Chondrocyte (in vitro differentiated cells): ENCODE measurements around the gene ABCD3. TPM values are rescaled to one million over a fixed set of nuclear protein-coding genes. Genes with fewer than 3 reads are reported as not detected.
"Not testable (repeated sequence)": the region's sequence is repeated elsewhere in the genome, so short reads cannot be mapped to it uniquely, and the experiment has no call there.

ENCODE experiments used
- DNase-seq: peaks from one replicate; pipeline ENCODE4 v3.0.0; 2021; ENCODE audit warnings: mixed read lengths, low spot score
- H3K27ac Mint-ChIP-seq: one replicate; pipeline ENCODE4 v1.8.0; 2021; ENCODE audit warnings: mild to moderate bottlenecking, moderate library complexity, mixed read lengths; ENCODE audit not compliant: unreplicated experiment
- H3K27me3 Mint-ChIP-seq: 2 replicates; pipeline ENCODE4 v1.8.0; 2021; ENCODE audit warnings: low read depth, mixed read lengths
- H3K36me3 Mint-ChIP-seq: 2 replicates; pipeline ENCODE4 v1.8.0; 2021; ENCODE audit warnings: low read depth, mixed read lengths
- H3K4me1 Mint-ChIP-seq: 2 replicates; pipeline ENCODE4 v1.8.0; 2021; ENCODE audit warnings: low read depth, mild to moderate bottlenecking, mixed read lengths
- H3K4me3 Mint-ChIP-seq: one replicate; pipeline ENCODE4 v1.8.0; 2021; ENCODE audit warnings: mild to moderate bottlenecking, moderate library complexity, mixed read lengths; ENCODE audit not compliant: unreplicated experiment
- H3K9me3 Mint-ChIP-seq: 2 replicates; pipeline ENCODE4 v1.8.0; 2021; ENCODE audit warnings: low read depth, mixed read lengths
- CTCF ChIP-seq: fragments of 200-600 bp; sonication (generic); IDR thresholded peaks from 2 replicates; pipeline ENCODE4 v1.5.0; 2021; ENCODE audit warnings: antibody characterized with exemption, mild to moderate bottlenecking, moderate library complexity
- total RNA-seq: library from RNA; stranded (reverse); gene quantifications from 3 replicates; pipeline ENCODE4 v1.2.1, GENCODE V29; 2021

ABCD3 gene
- total RNA-seq, 1 donor from 2014 or later = 36.1 TPM

DNA sequence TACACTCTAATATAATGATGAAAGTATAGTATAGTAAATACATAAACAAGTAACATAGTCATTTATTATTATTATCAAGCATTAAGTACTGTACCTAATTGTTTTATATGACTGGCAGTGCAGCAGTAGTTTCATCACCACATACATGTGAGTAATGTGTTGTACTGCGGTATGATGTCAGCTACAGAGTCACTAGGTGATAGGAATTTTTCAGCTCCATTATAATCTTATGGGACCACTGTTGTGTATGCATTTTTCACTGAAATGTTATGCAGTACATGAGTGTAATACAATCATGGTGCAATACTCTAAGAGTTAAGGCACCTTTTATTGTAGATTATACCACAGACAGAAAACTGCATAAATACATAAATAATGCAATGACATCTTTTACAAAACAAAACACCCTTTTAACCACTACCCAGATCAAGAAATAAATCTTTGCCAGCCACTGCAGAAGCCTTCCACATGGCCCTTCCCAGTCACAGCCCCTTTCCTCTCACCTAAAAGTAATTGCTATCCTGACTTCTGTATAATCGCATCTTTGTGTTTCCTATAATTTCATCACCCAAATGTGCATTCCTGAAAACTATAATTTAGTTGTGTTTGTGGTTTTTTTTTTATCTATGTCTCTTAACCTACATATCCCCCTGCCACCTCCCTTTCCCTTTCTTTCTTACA lies 16.3 kb downstream of the ABCD3 start:
- H3K27me3 Mint-ChIP-seq = no peaks in the 10 kb centered on the region
- H3K4me1 Mint-ChIP-seq = peaks cover 27% of the 10 kb centered on the region
- no peak for DNase-seq
- no peak overlapping the region for H3K27ac Mint-ChIP-seq
- no peak overlapping the region for H3K4me3 Mint-ChIP-seq
- peaks cover 11% of the 10 kb centered on the region for H3K9me3 Mint-ChIP-seq
- no peaks in the 10 kb centered on the region for H3K36me3 Mint-ChIP-seq
- no peak for TF ChIP-seq CTCF

- DNase-seq = no peak
- TF ChIP-seq CTCF = no peak
- peaks cover 7% of the 10 kb centered on the region for H3K36me3 Mint-ChIP-seq
- H3K9me3 Mint-ChIP-seq = peaks cover 21% of the 10 kb centered on the region
- H3K4me3 Mint-ChIP-seq = no peak overlapping the region
- H3K27me3 Mint-ChIP-seq = no peaks in the 10 kb centered on the region
- peaks cover 19% of the 10 kb centered on the region for H3K4me1 Mint-ChIP-seq
- H3K27ac Mint-ChIP-seq = no peak overlapping the region
Observed at GRCh38 chr1:94438692-94439276, 20.6 kb downstream of the ABCD3 start.

- H3K36me3 Mint-ChIP-seq = peaks cover 9% of the 10 kb centered on the region
- TF ChIP-seq CTCF = peak; percentile 44
- no peak for DNase-seq
- H3K27ac Mint-ChIP-seq = no peak overlapping the region
- no peaks in the 10 kb centered on the region for H3K27me3 Mint-ChIP-seq
- no peak overlapping the region for H3K4me3 Mint-ChIP-seq
- H3K4me1 Mint-ChIP-seq = peaks cover 11% of the 10 kb centered on the region
- peaks cover 28% of the 10 kb centered on the region for H3K9me3 Mint-ChIP-seq
Observed at GRCh38 chr1:94440088-94440487, 21.9 kb downstream of the ABCD3 start.

DNA sequence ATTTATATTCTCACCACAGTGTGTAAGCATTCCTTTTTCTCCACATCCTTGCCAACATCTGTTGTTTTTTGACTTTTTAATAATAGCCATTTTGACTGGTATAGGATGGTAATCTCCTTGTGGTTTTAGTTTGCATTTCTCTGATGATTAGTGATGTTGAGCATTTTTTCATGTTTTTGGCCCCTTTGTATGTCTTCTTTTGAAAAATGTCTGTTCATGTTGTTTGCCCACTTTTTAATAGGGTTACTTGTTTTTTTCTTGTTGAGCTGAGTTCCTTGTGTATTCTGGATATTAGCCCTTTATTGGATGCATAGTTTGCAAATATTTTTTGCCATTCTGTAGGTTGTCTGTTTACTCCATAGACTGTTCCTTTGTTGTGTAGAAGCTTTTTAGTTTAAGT lies 24.9 kb downstream of the ABCD3 start:
- DNase-seq, H3K27me3 Mint-ChIP-seq, H3K27ac Mint-ChIP-seq, H3K4me3 Mint-ChIP-seq: not testable (repeated sequence)
- Mint-ChIP-seq H3K36me3 (peaks cover 12% of the 10 kb centered on the region), H3K4me1 (peaks cover 13% of the 10 kb centered on the region), H3K9me3 (peaks cover 34% of the 10 kb centered on the region)

DNA sequence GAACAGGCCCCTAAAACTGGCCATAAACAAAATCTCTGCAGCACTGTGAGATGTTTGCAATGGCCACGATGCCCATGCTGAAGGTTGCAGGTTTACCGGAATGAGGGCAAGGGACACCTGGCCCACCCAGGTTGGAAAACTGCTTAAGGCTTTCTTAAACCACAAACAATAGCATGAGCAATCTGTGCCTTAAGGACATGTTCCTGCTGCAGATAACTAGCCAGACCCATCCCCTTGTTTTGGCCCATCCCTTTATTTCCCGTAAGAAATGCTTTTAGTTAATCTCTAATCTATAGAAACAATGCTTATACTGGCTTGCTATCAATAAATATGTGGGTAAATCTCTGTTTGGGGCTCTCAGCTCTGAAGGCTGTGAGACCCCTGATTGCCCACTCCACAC lies 26.6 kb downstream of the ABCD3 start:
- H3K9me3 Mint-ChIP-seq = peaks cover 50% of the 10 kb centered on the region
- not testable (repeated sequence) for H3K4me3 Mint-ChIP-seq, H3K4me1 Mint-ChIP-seq

GRCh38 chr1:94445733-94446132 lies 27.5 kb downstream of the ABCD3 start:
- H3K27ac Mint-ChIP-seq, DNase-seq, H3K27me3 Mint-ChIP-seq, H3K4me1 Mint-ChIP-seq, H3K4me3 Mint-ChIP-seq: not testable (repeated sequence)
- Mint-ChIP-seq H3K9me3 (peaks cover 60% of the 10 kb centered on the region), H3K36me3 (peaks cover 35% of the 10 kb centered on the region)

More for the DNA sequence above, 26.6 kb downstream of the ABCD3 start:
- H3K27ac Mint-ChIP-seq, H3K27me3 Mint-ChIP-seq, DNase-seq: not testable (repeated sequence)
- H3K36me3 Mint-ChIP-seq = peaks cover 26% of the 10 kb centered on the region

- not testable (repeated sequence) for H3K27ac Mint-ChIP-seq, H3K27me3 Mint-ChIP-seq, DNase-seq, H3K4me1 Mint-ChIP-seq, H3K4me3 Mint-ChIP-seq
- H3K9me3 Mint-ChIP-seq = peaks cover 64% of the 10 kb centered on the region
- H3K36me3 Mint-ChIP-seq = peaks cover 38% of the 10 kb centered on the region
Observed at GRCh38 chr1:94446177-94446576, 28.0 kb downstream of the ABCD3 start.

- not testable (repeated sequence) for DNase-seq, H3K4me1 Mint-ChIP-seq, H3K4me3 Mint-ChIP-seq, H3K27ac Mint-ChIP-seq, H3K27me3 Mint-ChIP-seq
- Mint-ChIP-seq H3K9me3 (peaks cover 57% of the 10 kb centered on the region), H3K36me3 (peaks cover 37% of the 10 kb centered on the region)
Observed at GRCh38 chr1:94448741-94449140, 30.6 kb downstream of the ABCD3 start.
